GM18508 (cell line): ENCODE measurements around the gene TTC22.
A peak's percentile ranks its signal among the peaks of the same experiment; 100 is the strongest.
"Not testable (repeated sequence)": the region's sequence is repeated elsewhere in the genome, so short reads cannot be mapped to it uniquely, and the experiment has no call there.

ENCODE experiments used
- ATAC-seq: cut with Tn5 transposase; IDR thresholded peaks from one replicate; pipeline ENCODE4 v1.9.1; 2021; ENCODE audit warnings: moderate number of reproducible peaks; ENCODE audit not compliant: insufficient read depth, unreplicated experiment

TTC22 gene

DNA sequence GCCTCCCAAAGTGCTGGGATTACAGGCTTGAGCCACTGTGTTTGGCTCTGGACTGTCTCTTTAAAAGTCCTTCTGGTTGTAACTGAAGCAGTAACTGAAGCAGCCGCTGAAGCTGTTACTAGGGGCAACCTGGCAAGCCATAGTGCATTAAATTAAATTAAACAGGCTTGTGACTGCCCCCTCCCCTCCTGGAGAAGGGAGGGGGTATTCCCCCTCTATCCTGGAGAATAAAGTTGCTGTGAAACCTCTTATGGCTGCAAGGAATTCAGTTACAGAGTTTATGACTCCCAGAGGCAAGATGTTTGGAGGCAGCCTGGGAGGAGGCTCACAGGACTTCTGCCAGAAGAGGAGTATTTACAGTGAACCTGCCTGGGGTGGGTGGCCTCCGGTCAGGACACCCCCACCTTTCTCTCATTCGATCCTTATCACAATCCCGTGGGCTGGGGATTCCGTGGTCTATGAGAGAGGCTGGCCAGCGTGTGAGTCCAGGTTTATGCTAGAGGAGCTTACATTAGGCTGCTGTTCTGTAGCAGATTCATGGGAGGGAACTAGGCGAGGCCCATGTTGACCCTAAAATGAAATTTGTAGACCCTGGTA lies 8.3 kb downstream of the TTC22 start:
- no peak for ATAC-seq

GRCh38 chr1:54791880-54792522 lies 9.1 kb downstream of the TTC22 start:
- no peak for ATAC-seq

DNA sequence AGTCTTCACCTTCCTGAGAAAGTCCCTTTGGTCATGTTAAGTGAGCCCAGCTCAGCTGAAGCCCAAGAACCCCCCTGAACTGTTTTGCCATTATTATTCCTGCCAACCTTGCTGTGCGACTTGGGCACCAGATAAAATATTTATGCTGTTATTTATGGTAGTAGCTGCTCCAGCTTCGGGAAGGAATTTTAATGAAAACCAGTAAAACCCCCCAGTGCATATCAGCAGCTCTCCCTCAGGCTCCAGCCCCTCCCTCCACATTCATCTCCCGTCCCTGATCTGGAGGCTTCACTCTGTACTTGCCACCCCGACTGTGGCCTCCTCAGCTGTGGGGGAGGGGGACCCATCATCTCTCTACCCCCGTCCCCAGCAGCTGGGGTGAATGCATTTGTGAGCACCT lies 12.7 kb downstream of the TTC22 start:
- no peak for ATAC-seq

DNA sequence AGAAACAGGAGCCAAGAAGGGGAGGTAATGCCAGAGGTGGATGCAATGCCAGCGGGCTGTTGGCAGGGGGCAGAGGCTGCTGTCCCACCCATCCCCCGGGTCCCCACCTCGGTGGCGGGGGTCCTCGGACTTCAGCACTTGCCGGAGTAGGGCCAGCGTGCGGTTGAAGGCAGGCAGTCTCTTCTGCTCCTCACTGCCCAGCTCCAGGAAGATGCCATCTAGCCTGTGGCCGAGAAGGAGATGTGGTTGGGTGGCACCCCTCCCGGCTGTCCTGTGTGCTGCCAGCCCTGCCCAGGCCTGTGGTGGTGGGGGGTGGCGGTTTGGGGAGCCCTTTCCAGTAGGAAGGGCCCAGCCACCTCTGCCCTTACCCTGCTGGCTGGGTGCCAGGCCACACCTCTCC lies 13.5 kb downstream of the TTC22 start:
- ATAC-seq, result no peak

DNA sequence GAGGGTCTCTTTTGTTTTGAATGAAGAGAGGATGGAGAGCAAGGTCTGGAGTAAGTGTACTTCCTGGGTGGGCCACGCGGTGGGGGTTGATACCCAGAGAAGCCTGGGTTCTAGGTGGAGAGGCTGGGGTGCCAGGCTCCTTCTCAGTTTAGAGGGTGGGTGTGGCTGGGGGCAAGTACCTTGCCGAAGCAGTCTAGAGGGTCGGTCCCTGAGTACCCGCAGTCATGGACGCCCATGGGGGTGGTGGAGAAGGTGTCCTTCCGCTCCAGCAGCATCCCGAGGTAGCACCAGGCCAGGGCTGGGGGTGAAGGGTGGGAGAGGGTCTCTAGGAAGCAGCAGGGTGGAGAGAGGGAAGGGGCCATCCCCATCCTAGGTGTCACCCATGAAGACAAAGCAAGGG lies 14.3 kb downstream of the TTC22 start:
- ATAC-seq, result no peak

GRCh38 chr1:54784066-54784465 lies 17.1 kb downstream of the TTC22 start:
- ATAC-seq, result no peak

GRCh38 chr1:54782588-54782987 lies 18.5 kb downstream of the TTC22 start:
- ATAC-seq, result no peak

DNA sequence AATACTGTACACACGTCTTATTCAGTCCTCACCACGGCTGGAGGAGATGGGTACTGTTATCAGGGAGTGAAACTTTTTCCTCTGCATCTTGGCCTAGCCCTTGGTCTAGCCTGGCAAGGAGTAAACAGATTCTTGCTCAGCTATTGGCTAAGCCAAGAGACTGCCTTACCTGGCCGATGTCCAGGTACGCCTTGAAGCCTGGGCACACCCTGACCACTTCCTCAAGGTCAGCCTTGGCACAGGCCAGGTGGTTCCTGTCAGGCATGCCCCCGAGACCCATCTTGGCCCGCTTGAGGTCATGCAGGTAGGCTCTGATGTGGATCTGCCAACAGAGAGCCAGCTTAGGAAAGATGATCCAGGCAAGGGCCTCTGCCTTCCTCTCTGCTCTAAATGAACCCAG lies 19.0 kb downstream of the TTC22 start:
- no peak for ATAC-seq

DNA sequence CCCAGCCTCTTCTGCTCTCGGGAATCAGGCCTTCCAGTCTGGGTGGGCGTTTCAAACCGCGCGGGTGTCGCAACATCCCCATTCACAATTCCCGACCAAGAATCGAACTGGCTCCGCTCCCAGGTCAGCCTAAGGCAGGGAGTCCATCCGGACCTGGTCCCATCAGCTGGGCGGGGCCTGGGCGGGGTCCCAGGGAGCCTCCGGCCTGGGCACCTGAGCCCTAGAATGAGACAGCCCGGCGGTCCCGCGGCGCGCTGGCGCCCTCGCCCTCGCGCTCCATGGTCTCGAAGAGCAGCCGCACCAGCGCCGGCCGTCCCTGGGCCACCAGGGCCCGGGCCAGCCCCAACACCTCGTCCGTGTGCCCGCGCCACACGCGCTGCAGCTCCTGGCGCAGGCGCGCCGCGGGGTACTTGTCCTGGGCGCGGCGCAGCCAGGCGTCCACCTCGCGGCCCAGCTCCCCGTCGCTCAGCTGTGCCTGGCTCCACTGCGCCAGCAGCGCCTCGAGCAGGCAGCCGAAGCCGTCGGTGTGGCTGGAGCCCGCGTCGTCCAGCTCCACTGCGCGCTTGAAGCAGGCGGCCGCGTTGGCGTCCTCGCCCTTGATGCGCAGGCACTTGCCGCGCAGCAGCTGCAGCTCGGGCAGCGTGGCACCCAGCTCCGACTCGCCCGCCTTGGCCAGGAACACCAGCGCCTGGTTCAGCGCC lies 19.9 kb downstream of the TTC22 start:
- no peak for ATAC-seq

GRCh38 chr1:54777431-54777830 lies 23.7 kb downstream of the TTC22 start:
- no peak for ATAC-seq

- ATAC-seq, result no peak
Observed at GRCh38 chr1:54777011-54777410, 24.1 kb downstream of the TTC22 start.

- ATAC-seq, result not testable (repeated sequence)
Observed at GRCh38 chr1:54775828-54776721, 25.0 kb downstream of the TTC22 start.

DNA sequence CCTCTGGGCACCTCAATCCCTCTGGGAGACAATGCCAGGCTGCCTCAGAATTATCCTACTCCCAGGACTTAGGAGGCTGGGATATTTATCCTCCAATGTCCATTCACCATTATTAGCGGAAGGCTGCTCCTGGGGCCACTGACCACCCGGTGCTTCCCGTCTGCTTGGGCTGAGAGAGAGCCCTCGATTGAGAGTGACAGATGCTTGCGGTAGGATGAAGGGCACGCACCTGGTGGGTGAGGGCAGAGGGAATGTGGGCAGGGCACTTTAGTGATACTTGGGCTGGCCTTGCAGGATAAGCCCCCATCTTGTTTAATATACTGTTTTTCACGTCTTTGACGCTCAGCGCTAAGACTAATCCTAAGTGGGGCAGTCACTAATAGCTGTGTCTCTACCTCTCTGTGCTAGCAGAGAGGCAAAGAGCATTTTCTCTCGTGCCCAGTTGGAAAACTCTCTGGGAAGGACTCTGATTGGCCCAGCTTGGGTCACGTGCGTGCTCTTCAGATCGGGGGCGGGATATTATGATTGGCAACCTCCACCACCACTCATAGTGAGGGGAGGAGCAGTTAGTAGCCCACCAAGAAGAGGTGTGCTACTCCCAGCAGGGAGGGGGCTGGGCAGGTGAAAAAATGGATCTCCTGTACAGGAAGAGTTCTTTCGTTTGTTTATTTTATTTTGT lies 26.2 kb downstream of the TTC22 start:
- ATAC-seq, result no peak

- no peak for ATAC-seq
Observed at GRCh38 chr1:54772951-54773350, 28.2 kb downstream of the TTC22 start.

DNA sequence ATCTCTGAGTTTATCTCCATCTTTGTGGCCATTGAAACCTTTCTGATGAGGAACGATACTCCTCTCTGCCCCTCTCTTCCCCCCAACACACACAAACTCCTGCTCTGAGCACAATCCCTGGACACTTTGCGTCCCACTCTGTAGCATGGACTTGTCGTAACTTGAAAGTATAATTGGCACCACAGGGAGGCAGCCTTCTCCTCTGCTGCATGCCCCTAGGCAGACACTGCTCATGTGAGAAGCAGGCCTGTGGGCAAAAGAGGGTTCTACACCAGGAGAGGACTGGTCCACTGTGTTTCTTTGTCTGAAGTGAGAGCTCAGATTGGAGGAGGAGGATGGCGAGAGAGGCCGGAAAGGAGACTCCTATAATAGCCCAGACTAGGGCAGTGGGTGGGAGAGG lies 33.0 kb downstream of the TTC22 start:
- no peak for ATAC-seq

DNA sequence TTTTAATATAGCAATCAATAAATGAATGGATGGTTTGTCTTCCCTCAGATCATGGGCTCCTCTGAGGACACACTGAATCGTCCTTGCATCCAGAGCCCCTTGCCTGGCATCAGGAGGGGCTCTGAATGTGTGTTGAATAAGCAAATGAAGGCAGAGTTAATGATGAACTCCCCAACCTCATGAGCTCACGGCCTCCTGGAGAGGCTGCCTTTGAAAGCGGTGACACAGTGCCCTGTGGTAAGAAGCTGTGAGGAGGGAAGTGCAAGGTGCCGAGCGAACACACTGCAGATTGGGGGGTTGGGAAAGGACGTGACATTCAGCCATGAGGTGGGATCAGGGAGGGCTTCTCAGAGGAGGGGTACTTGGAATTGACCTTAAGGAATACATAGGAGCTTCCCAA lies 33.6 kb downstream of the TTC22 start:
- no peak for ATAC-seq

GRCh38 chr1:54766726-54767125 lies 34.4 kb downstream of the TTC22 start:
- ATAC-seq, result no peak

GRCh38 chr1:54764922-54765561 lies 36.1 kb downstream of the TTC22 start:
- ATAC-seq, result no peak

DNA sequence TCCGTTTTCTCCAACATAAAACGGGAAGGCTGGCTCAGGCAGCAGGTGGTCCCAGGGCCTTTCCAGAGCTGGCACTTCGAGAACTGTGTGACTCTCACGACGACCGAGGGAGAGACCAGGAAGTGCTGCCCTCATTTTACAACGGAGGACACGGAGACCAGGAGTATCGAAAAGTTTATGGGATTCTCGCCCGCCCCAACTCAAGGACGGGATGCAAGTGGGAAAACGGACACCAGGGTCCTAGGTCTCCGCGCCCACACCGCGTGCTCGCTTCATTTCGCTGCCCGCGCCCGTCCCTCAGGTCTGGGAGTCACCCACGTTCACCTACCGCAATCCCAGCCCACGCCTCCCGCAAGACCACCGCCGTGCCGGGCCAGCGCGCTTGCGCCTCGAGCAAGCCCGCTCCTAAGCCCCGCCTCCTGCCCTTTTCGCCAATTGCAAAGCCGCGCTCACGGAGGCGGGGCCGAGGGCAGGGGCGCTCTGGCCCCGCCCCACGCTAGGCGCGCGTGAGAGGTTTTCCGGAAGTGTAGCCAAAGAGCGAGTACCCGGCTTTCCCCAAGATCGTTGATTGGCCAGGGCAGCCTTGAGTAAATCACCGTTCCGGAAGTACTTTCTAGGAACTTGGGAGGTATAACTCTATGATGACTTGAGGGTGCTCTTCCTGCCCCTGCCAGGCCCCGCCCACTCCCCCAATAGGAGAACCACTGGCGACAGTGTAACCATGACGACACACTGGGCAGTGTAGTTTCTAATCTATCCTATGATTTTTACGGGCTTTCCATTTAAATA lies 36.8 kb downstream of the TTC22 start, which contains the start of gene PARS2:
PARS2 (minus strand) TSS at position 391 of the 789 bp plus-strand sequence. CDS start 5,362 bp downstream, outside the sequence.
- peak; percentile 93 for ATAC-seq
